Activated CD4-positive, alpha-beta T cell treated with anti-CD3 and anti-CD28 coated beads for 36 hours (primary cell): Measurements from ENCODE around the gene ZNF652. TPM values are rescaled to one million over a fixed set of nuclear protein-coding genes. Genes with fewer than 3 reads are reported as not detected.
A peak's percentile ranks its signal among the peaks of the same experiment; 100 is the strongest.
"Not testable (repeated sequence)": the region's sequence is repeated elsewhere in the genome, so short reads cannot be mapped to it uniquely, and the experiment has no call there.

Experiments
- ATAC-seq: fragments of 200-7000 bp; cut with Tn5 transposase; one replicate; pipeline ENCODE4 v1.10.0; 2021; ENCODE audit warnings: mild to moderate bottlenecking, moderate library complexity
- CTCF ChIA-PET: fragments of 350-600 bp; sonication (Branson Sonifier 250); formaldehyde crosslinking; loops from one replicate; lab custom pipeline; 2021; ENCODE audit warnings: antibody characterized with exemption; lab: Charles Lee
- POLR2A ChIA-PET: fragments of 350-600 bp; sonication (Branson Sonifier 250); formaldehyde crosslinking; loops from one replicate; lab custom pipeline; 2021; ENCODE audit warnings: antibody characterized with exemption, inconsistent platforms; lab: Charles Lee
- DNase-seq: peaks from one replicate; pipeline ENCODE4 v3.0.0-alpha.2; 2020
- H3K27ac Mint-ChIP-seq: one replicate; pipeline ENCODE4 v1.8.0; 2021; ENCODE audit warnings: mixed read lengths
- H3K27me3 Mint-ChIP-seq: one replicate; pipeline ENCODE4 v1.8.0; 2021; ENCODE audit warnings: mixed read lengths
- H3K36me3 Mint-ChIP-seq: one replicate; pipeline ENCODE4 v1.8.0; 2021; ENCODE audit warnings: low read depth, mixed read lengths
- H3K4me1 Mint-ChIP-seq: one replicate; pipeline ENCODE4 v1.8.0; 2021; ENCODE audit warnings: mixed read lengths
- H3K4me3 Mint-ChIP-seq: one replicate; pipeline ENCODE4 v1.8.0; 2021; ENCODE audit warnings: mild to moderate bottlenecking, moderate library complexity, mixed read lengths
- H3K9me3 Mint-ChIP-seq: one replicate; pipeline ENCODE4 v1.8.0; 2021; ENCODE audit warnings: low read depth, mixed read lengths
- intact Hi-C, 2 experiments: fragments of 100-400 bp; cut with DNase I in 1 of 2; cut with micrococcal nuclease in 1 of 2; formaldehyde crosslinking; loops; one replicate each; pipeline versions ENCODE4 v1.14.2 to v1.15.1; 2022 to 2024; cut with DNase I, micrococcal nuclease
- total RNA-seq, 2 experiments: library from RNA; stranded (reverse); gene quantifications; one replicate each; pipeline ENCODE4 v1.2.3, GENCODE V29; 2021

ZNF652 gene
- total RNA-seq, 2 experiments from 2014 or later: 5.2 to 7.0 TPM

DNA sequence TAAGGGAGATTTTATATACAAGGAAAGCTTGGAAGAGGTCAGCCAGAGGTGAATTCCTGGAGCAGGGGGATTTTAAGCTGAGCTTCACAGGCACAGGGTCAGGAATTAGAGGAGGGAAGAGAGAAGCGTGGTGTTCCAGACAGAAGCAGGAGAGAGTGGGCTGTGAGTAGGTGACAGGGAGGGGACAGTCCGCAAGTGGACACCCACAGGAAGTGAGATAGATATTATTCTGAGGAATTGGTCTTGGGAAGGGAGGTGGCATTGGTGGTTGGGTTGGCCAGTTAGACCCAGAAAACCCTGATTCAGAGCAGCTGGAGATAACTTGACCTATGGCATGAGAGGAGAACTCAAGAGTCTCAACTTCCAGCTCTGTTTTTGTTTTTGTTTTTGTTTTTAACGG, 37.9 kb upstream of the ZNF652 start:
- DNase-seq (no peak), ATAC-seq (no peak)
- Mint-ChIP-seq H3K4me1 (peaks cover under 1% of the 10 kb centered on the region), H3K27ac (no peak overlapping the region), H3K27me3 (no peaks in the 10 kb centered on the region), H3K4me3 (no peak overlapping the region), H3K9me3 (no peaks in the 10 kb centered on the region), H3K36me3 (peaks cover 21% of the 10 kb centered on the region)
- CTCF ChIA-PET: interaction anchor here (0.8 to 5.6 kb wide), 9 partner anchors 8 to 219 kb away, joined by 3 to 72 read pairs (median 5); no protein-coding TSS in a partner anchor
- POLR2A ChIA-PET: interaction anchor here (0.6 to 0.7 kb wide), 2 partner anchors 8 to 432 kb away, joined by 3 read pairs; partner anchors contain the start of gene GIP
- intact Hi-C loops: no loop called here

DNA sequence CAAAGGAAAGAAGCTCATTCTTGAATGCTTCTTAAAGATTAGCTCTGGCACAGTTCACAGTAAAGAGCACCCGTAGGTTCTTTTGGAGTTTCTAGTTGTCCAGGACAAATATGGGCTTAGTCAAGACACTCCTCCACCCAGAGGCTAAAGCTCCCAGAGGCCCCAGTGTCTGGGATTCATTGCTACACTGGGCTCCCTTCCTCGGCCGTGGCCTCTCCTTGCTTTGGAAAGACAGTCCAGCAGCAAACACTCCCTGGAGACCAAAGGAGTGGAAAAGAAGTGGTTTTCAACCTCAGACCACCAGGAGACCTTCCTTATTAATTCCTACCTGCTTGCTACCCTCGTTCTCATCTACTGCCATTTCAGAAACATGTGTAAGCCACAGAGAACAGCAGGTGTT, 35.5 kb upstream of the ZNF652 start:
- H3K27ac Mint-ChIP-seq: no peak overlapping the region
- CTCF ChIA-PET: interaction anchor here (0.7 to 5.6 kb wide), 12 partner anchors 9 to 176 kb away, joined by 3 to 72 read pairs (median 4); no protein-coding TSS in a partner anchor
- H3K4me1 Mint-ChIP-seq: peaks cover 12% of the 10 kb centered on the region
- DNase-seq (no peak), ATAC-seq (no peak)
- no peaks in the 10 kb centered on the region for H3K27me3 Mint-ChIP-seq
- H3K4me3 Mint-ChIP-seq: no peak overlapping the region
- peaks cover 5% of the 10 kb centered on the region for H3K36me3 Mint-ChIP-seq
- POLR2A ChIA-PET: interaction anchor here (0.5 kb wide), 2 partner anchors 106 to 132 kb away, joined by 3 read pairs; no protein-coding TSS in a partner anchor
- intact Hi-C loops: no loop called here
- H3K9me3 Mint-ChIP-seq: no peaks in the 10 kb centered on the region

DNA sequence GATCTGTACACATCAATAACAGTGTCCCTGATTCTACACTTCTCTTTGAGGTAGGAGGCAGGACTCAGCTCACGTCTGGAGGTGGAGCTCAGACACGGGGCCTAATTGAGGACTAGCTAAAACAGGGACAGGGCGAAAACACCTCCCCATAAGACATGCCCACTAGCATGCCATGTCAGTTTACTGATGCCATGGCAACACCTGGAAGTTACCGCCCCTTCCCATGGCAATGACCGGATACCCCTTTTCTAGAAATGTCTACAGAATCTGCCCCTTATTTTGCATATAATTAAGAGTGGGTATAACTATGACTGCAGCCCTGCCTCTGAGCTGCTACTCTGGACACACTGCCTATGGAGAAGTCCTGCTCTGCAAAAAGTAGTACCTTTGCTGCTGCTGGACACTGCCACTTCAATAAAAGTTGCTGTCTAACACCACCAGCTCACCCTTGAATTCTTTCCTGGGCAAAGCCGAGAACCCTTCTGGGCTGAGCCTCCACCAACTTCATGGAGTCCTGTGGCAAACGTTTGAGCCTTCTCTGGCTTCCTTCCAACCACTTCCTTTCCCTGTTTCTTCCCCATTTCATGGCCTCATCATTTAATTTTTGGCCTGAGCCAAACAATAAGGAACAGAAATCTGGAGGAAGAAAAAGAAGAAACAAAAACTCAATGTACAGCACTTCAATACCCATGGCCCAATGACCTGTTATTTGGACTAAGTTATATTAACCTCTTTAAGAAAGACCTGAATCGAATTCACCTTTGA, 31.6 kb upstream of the ZNF652 start:
- H3K27me3 Mint-ChIP-seq: no peaks in the 10 kb centered on the region
- no peaks in the 10 kb centered on the region for H3K9me3 Mint-ChIP-seq
- H3K36me3 Mint-ChIP-seq: no peaks in the 10 kb centered on the region
- ChIA-PET CTCF (interaction anchor here (0.7 to 2.4 kb wide), 12 partner anchors 14 to 714 kb away, joined by 3 to 25 read pairs (median 3); no protein-coding TSS in a partner anchor), POLR2A (no interaction called here)
- H3K4me3 Mint-ChIP-seq: no peak overlapping the region
- H3K27ac Mint-ChIP-seq: no peak overlapping the region
- DNase-seq: no peak
- ATAC-seq: no peak
- peaks cover 37% of the 10 kb centered on the region for H3K4me1 Mint-ChIP-seq
- intact Hi-C loops: loop anchor here (2.0 kb wide), 2 partner anchors 33 to 213 kb away; no protein-coding TSS in a partner anchor

DNA sequence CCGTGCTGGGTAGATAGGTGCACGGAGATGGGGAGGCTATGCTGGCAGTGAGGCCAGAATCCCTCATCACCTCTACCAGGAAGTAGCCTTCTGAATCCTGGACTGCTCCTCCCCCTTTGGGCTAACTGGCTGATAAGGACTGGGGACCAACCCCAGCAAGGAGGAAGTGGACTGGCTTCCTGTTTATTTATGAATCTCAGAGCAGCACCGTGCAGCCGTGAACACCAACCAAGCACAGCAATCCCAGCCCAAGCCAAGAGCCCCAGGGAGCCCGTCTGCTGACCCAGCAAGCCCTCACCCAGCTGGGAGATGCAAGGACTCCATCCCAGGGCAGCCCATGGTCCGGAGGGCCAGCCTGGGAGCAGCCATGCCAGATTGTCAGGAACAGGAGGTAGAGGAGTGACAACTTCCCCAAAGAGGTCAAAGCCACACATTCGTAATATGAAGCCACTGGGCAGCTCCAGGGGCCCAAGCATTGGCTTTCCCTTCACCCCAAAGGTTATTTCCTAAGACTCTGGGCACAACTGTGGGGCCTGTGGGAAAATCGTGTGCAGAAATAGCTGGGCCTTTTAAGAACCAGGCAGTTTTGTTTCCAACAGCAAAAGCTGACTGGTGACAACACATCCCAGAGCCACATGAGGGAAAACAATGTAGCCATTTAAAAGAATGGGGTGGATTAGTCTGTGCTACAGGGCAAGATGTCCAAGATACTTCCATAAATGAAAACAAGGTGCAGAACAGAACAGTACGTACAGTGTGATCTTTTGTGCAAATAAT, 28.7 kb upstream of the ZNF652 start:
- no peaks in the 10 kb centered on the region for H3K36me3 Mint-ChIP-seq
- DNase-seq: no peak
- no peak for ATAC-seq

DNA sequence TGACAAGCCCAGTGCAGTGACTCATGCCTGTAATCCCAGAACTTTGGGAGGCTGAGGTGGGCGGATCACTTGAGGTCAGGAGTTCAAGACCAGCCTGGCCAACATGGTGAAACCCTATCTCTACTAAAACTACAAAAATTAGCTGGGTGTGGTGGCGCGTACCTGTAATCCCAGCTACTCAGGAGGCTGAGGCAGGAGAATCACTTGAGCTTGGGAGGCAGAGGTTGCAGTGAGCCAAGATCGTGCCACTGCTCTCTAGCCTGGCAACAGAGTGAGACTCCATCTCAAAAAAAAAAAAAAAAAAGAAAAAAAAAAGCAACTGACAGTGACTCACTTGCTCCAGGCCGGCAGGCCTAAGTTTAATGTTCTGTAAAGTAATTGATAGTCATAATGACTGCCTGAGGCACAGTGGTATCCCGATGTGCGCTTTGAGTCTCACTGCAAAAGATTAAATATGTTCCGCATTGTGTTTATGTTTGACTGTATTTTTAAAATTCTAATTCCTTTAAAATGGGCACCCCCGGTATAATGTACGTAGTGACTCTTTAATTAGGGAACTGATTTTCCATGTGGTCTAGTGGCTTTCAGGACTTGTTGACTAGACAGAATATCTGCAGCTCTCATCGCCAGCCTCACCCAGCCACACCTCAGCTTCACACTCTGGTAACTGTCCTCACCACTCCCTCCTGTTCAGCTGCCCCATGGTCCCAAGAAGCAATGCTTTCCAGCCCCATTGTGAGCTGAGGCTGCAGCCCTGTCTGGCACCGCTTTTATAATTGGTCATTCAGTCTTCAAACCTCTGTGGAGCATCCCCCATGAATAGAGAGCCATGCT, 27.7 kb upstream of the ZNF652 start:
- H3K27me3 Mint-ChIP-seq, POLR2A ChIA-PET, intact Hi-C loops, H3K9me3 Mint-ChIP-seq, H3K4me3 Mint-ChIP-seq, H3K36me3 Mint-ChIP-seq: not testable (repeated sequence)
- DNase-seq (peak; percentile 53), ATAC-seq (peak; percentile 47)
- CTCF ChIA-PET: interaction anchor here (0.6 to 5.3 kb wide), 14 partner anchors 9 to 166 kb away, joined by 3 to 49 read pairs (median 4); no protein-coding TSS in a partner anchor
- Mint-ChIP-seq H3K4me1 (peaks cover 51% of the 10 kb centered on the region), H3K27ac (peak overlapping the region; percentile 91)

More for the DNA sequence above, 28.7 kb upstream of the ZNF652 start:
- Mint-ChIP-seq H3K27me3 (no peaks in the 10 kb centered on the region), H3K4me1 (peaks cover 54% of the 10 kb centered on the region), H3K9me3 (no peaks in the 10 kb centered on the region), H3K4me3 (no peak overlapping the region), H3K27ac (peak overlapping the region; percentile 16)
- POLR2A ChIA-PET: no interaction called here
- intact Hi-C loops: no loop called here
- CTCF ChIA-PET: interaction anchor here (0.6 to 5.3 kb wide), 12 partner anchors 8 to 1869 kb away, joined by 3 to 49 read pairs (median 4); no protein-coding TSS in a partner anchor

DNA sequence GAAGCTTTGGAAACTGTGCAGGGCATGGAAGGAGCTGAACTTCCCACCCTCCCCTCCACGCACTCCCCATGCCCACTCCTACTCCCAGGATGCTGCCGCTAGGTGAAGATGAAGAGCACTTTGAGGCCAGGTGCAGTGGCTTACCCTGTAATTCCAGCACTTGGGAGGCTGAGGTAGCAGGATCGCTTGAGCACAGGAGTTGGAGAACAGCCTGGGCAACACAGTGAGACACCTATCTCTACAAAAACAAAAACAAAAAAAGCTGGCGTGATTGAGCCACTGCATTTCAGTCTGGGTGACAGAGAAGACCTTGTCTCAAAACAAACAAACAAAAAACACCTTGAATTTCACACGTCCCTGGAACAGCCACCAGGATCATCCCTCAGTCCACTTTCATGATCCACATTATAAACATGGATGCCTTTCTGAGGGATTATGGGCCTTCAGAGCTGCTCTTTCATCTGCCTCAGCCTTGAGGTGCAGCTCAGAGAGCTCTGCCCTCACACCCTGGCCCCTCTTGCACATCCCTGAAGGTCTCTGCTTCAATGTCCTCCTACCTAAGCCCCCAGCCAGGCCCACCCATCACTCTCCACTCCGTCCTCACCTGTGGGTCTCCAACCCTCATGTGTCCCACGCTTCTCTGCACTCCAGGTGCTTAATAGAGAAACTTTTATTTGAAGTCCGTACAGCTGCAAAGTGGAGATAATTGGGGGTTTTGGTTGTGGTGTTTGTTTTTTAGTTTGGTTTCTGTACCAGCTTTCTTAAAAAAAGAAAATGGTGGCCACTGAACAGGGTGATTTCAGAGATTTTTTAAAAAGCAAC, 26.9 kb upstream of the ZNF652 start:
- Mint-ChIP-seq H3K9me3 (no peaks in the 10 kb centered on the region), H3K4me1 (peaks cover 47% of the 10 kb centered on the region), H3K36me3 (no peaks in the 10 kb centered on the region), H3K4me3 (peak overlapping the region; percentile 41), H3K27me3 (no peaks in the 10 kb centered on the region), H3K27ac (peak overlapping the region; percentile 91)
- ChIA-PET POLR2A (no interaction called here), CTCF (interaction anchor here (0.6 to 5.3 kb wide), 13 partner anchors 9 to 167 kb away, joined by 3 to 49 read pairs (median 4); no protein-coding TSS in a partner anchor)
- DNase-seq (no peak), ATAC-seq (no peak)
- intact Hi-C loops: no loop called here

DNA sequence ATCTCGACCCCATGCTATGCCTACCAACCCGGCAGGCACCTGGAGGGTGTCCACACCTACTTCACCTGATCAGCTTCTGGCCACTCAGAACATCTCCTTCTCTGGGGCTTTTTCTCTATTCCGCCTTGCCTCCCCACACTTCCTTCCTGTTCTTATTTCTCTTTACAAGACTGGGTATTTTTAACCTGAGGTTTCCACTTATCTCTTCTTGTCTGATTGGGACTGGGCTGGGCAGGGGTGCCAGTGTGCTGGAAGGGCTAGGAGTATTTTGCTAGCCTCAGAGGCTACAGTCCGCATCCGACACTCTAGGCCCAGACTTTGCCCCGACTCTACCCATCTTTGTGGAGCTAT, 26.2 kb upstream of the ZNF652 start:
- H3K4me1 Mint-ChIP-seq: peaks cover 42% of the 10 kb centered on the region
- DNase-seq (peak; percentile 28), ATAC-seq (peak; percentile 59)
- peak overlapping the region; percentile 41 for H3K4me3 Mint-ChIP-seq
- ChIA-PET POLR2A (no interaction called here), CTCF (interaction anchor here (0.6 to 5.3 kb wide), 10 partner anchors 11 to 686 kb away, joined by 3 to 49 read pairs (median 4); no protein-coding TSS in a partner anchor)
- H3K9me3 Mint-ChIP-seq: no peaks in the 10 kb centered on the region
- H3K27ac Mint-ChIP-seq: peak overlapping the region; percentile 91
- no peaks in the 10 kb centered on the region for H3K36me3 Mint-ChIP-seq
- intact Hi-C loops: no loop called here
- H3K27me3 Mint-ChIP-seq: no peaks in the 10 kb centered on the region

DNA sequence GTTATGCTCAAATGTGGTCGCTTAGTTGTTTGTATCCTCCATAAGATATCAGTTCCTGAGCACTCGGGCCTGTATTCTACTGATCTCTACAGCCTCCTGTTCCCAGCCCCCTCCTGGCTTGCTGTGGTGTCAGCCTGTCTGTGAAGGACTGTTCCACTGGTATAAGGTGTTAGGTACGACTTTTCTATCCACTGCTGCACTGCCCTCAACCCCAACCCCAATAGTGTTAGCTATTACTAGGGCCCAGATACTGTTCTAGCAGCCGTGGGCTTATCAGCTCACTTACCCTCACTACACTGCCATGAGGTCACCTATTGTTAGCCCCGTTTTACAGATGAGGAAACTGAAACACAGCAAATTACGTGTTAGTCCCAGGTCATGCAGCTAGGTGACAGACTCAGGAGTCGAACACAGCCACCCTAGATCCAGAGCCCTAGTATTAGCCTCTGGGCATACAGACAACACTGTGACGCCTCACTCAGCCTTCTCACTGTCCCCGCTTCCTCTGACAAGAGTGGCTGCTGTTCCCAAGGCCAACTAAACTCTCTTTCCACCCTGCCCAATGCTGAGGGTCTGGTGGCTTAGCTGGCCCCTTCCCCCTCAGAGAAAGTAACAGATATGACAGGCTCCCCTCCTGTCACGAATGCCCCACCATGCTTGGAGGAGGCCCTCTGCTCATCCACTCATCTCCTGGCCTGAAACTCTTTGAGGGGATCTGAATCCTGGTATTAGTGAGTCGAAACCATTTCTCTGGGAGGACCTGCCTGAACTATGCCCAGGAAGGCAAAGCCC, 25.6 kb upstream of the ZNF652 start:
- Mint-ChIP-seq H3K4me3 (peak overlapping the region; percentile 41), H3K9me3 (no peaks in the 10 kb centered on the region), H3K27me3 (no peaks in the 10 kb centered on the region), H3K27ac (peak overlapping the region; percentile 91), H3K4me1 (peaks cover 42% of the 10 kb centered on the region), H3K36me3 (no peaks in the 10 kb centered on the region)
- ATAC-seq (peak; percentile 52), DNase-seq (peak; percentile 32)
- ChIA-PET CTCF (interaction anchor here (0.6 to 5.3 kb wide), 12 partner anchors 11 to 1340 kb away, joined by 3 to 49 read pairs (median 4); no protein-coding TSS in a partner anchor), POLR2A (no interaction called here)
- intact Hi-C loops: no loop called here

DNA sequence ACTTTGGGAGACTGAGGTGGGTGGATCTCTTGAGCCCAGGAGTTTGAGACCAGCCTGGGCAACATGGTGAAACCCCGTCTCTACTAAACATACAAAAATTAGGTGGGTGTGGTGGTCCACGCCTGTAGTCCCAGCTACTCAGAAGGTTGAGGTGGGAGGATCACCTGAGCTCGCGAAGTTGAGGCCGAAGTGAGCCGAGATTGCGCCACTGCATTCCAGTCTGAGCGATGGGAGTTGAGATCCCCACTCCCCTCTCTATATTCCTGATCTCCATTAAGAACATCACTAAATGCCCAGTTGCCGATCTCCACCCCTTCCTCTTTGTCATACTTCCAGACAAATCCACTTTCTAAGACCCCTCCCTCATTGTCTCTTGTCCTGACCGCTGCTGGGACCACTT, 24.3 kb upstream of the ZNF652 start:
- Mint-ChIP-seq H3K36me3 (no peaks in the 10 kb centered on the region), H3K27ac (no peak overlapping the region), H3K4me3 (no peak overlapping the region), H3K4me1 (peaks cover 42% of the 10 kb centered on the region), H3K9me3 (no peaks in the 10 kb centered on the region), H3K27me3 (no peaks in the 10 kb centered on the region)
- DNase-seq (no peak), ATAC-seq (no peak)
- CTCF ChIA-PET: interaction anchor here (1.0 to 2.5 kb wide), 6 partner anchors 18 to 94 kb away, joined by 3 to 7 read pairs (median 3); no protein-coding TSS in a partner anchor
- POLR2A ChIA-PET: no interaction called here
- intact Hi-C loops: no loop called here
